Measurements from ENCODE around the gene PTGER3.
A peak's percentile ranks its signal among the peaks of the same experiment; 100 is the strongest.

Gene PTGER3

GRCh38 chr1:71047635-71048607 lies at the start of gene PTGER3:
Gene PTGER3 (minus strand): TSS chr1:71047816. CDS start chr1:71047577, 239 bp downstream.
- DNase-seq (ENCODE audit: low spot score): peak; percentile 71

GRCh38 chr1:71094913-71095312 lies 47.3 kb upstream of the PTGER3 start:
- DNase-seq (ENCODE audit: low spot score): no peak

GRCh38 chr1:71093938-71094337 lies 46.3 kb upstream of the PTGER3 start:
- DNase-seq (ENCODE audit: low spot score): no peak

DNA sequence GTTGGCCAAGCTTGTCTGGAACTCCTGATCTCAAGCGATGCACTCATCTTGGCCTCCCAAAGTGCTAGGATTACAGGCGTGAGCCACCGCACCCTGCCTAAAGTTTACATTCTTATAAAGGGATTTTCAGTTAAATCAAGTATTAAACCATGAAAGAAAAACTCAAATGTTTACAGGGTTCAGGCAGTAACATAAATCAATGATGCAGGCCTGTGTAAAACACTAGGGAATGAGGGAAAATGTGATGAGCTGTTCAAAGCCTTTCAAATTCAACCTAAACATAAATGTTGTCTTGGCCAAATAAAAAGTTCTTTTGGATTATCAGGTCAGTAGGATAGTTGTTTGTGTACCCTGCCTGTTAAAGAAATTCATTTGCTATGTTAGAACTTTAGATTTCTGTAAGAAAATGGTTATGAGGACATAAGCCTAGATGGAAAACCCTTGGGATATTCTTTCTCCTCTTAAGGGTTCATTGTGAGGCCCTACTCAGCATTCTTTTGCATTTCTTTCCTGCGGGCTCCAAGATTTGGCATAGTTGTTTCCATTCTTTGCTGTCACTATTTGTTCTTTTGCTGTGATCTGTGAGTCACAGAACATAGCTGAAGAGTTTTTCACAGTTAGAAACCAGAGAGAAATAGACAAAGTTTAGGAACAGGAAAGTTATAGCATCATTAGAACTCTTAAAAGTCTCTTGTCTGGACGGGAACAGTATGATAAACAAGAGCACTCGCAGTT lies 42.1 kb upstream of the PTGER3 start:
- no peak for DNase-seq (ENCODE audit: low spot score)

GRCh38 chr1:71088645-71089287 lies 41.1 kb upstream of the PTGER3 start:
- no peak for DNase-seq (ENCODE audit: low spot score)

- DNase-seq (ENCODE audit: low spot score): no peak
Observed at GRCh38 chr1:71087713-71088112, 40.1 kb upstream of the PTGER3 start.

DNA sequence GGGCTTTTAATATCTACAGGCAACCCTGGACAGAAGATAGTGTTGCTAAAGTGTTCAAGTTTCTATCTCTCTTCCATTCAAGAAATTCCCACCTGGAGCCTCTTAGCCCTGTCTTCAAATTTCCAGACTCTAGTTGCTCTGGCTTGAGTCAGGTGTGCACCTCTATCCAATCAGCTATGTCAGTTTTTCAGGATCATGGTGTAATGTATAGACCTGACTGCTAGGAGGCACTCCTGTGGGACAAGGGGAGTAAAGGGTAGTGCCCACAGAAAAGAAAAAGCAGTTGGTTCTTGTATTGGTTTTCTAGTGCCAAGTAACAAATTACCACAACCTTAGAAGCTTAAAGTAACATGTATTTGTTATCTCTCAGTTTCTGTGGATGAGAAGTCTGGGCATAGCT lies 39.4 kb upstream of the PTGER3 start:
- peak; percentile 25 for DNase-seq (ENCODE audit: low spot score)

GRCh38 chr1:71086331-71086730 lies 38.7 kb upstream of the PTGER3 start:
- no peak for DNase-seq (ENCODE audit: low spot score)

DNA sequence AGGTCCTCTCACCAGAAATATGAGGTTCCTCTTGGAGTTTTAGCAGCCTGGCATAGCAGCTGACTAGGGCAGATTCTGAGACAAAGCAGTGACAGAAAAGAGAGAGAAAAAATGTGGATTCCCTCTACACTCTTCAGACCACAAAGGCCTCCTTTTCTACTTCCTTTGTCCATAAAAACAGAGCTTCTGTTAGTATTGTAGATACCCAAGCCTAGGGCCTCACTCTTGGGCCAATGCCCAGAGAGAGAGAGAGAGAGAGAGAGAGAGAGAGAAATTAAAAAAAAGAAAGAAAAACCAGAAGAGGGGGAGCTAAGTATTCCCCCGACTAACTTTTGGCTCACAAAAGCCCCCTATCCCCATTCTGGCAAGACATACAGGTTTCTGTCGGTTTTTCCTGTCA lies 35.7 kb upstream of the PTGER3 start:
- DNase-seq (ENCODE audit: low spot score): no peak

- peak; percentile 19 for DNase-seq (ENCODE audit: low spot score)
Observed at GRCh38 chr1:71081697-71082080, 34.1 kb upstream of the PTGER3 start.

DNA sequence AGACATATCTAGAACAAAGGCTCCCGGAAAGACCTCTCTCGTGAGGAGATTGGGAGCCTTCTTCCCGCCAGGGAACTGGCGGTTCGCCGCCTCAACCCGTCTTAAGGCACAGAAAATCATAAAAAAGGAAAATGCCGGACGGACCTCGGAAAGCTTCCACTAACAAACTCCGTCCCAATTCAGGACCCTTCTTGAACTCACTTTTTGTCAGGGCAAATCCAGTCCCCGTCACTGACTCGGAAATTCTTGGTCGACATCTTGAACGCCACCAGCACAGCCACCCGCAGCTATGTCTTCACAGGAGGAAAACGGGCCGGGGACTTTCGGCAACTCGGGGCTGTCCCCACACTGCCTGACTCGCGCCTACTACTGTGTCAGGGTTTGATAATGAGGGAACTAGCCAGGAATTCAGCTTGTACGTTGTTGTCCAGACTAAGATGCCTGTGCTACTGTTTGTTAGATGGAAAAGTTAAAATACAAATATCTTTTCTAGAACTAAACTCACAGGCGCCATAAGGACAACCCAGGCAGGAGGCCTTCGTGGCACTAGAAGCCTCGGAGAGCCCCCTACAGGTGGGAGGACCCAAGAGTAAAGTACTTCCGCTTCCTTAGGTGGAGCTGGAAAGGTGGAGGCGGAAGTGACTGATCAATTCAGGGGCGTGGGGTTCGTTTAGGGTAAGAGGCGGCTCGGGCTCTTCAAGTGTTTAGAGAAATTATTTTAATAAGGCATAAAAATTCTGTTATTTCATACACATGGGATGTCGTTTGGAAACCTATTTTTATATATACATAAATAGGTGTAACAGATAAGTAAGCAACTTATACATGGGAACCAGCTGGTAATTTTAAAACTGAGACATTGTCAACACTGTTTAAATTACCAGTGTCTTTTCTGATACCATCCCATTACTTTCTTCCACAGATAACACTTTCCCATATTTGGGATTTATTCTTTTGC lies 33.4 kb upstream of the PTGER3 start, which contains the start of gene ZRANB2:
Gene ZRANB2, minus strand, starts transcription at position 297 of the 958 bp plus-strand sequence. Its CDS starts 40 bp downstream, at position 257.
- DNase-seq (ENCODE audit: low spot score): peak; percentile 89

- peak; percentile 21 for DNase-seq (ENCODE audit: low spot score)
Observed at GRCh38 chr1:71080230-71080738, 32.7 kb upstream of the PTGER3 start.

DNA sequence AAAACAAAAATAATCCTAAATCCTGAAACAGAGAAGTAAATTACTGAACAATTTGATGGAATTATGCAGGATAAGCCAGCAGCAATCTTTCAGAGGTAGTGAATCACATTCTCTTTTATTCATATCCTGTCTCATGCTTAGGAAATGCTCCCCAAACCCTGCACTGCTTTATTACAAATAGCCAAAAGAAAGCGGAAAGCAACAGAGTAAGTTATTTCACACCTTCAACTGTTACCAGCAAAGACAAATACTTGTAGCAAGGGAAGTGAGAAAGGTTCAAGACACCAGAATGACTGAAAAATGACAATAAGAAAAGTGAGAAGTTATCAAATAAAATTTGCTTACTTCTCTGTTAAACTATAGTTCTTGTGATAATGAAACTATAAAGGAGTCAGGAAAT lies 27.1 kb upstream of the PTGER3 start:
- DNase-seq (ENCODE audit: low spot score): no peak

DNA sequence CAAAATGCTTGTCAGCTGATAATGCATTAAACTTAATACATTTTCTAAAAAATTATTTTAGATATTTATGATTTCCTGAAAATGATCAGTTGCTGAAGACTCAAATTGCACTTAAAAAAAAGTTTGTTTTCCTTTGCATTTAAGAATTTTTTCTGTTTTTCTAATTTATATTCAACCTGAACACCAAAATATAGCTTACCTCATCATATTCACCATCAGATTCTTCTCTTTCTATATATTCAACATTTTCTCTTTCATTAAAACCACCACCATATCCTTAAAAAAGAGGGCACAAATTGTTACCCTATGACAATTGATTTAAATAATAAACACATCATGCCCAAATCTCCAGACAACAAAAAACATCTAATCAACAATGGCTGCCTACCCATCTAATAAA lies 24.7 kb upstream of the PTGER3 start:
- DNase-seq (ENCODE audit: low spot score): no peak

GRCh38 chr1:71071720-71072119 lies 24.1 kb upstream of the PTGER3 start:
- no peak for DNase-seq (ENCODE audit: low spot score)

GRCh38 chr1:71068325-71069240 lies 21.0 kb upstream of the PTGER3 start:
- DNase-seq (ENCODE audit: low spot score): no peak

- no peak for DNase-seq (ENCODE audit: low spot score)
Observed at GRCh38 chr1:71054791-71055190, 7.2 kb upstream of the PTGER3 start.

DNA sequence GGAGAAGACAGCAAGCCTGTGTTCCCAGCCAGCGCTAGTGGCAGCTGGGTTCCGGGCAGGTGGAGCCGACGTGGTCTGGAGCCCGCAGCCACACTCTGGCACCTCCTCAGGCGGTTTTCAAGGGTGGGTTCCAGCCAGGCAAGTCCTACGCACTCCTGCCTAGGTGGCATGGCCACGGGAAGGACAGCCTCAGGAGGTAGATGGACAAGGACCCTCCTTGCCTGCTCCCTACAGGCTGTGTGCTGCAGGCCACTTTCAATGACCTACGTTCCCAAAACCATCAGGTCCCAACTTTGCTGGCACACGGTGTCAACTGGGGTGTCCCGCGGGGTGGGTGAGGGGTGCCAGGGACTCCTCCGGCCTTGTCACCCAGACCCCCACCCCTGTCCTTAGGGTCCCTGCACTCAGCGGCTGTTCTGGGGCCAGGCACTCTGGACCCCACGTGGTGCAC lies 6.7 kb upstream of the PTGER3 start:
- DNase-seq (ENCODE audit: low spot score): no peak

- DNase-seq (ENCODE audit: low spot score): no peak
Observed at GRCh38 chr1:71053758-71054157, 6.1 kb upstream of the PTGER3 start.

DNA sequence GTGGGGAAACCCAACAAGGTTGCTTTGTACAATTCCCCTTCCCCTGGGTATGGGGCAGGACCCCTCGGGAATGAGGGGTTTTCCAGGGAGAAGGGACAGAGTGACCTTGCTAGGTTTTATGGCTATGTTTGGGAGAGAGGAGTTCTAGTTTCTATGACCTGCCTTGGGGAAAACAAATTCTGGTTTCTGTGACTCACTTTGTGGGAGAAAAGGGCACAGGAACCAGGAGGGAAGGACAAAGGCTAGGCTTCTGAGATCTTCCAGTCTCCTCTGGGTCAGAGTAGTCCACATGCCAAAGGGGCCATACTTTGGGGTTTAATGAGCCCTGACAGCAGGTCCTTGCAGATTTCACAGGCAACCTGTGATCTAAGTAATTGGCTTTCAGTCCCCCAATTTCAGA lies 5.5 kb upstream of the PTGER3 start:
- no peak for DNase-seq (ENCODE audit: low spot score)
